Measurements from ENCODE around the gene PAK2. TPM values are rescaled to one million over a fixed set of nuclear protein-coding genes. Genes with fewer than 3 reads are reported as not detected.
"Not testable (repeated sequence)": the region's sequence is repeated elsewhere in the genome, so short reads cannot be mapped to it uniquely, and the experiment has no call there.

Gene PAK2
- total RNA-seq, 1 experiment from 2014 or later, result 53.9 TPM

GRCh38 chr3:196842567-196843434 lies 103.1 kb downstream of the PAK2 start:
- peak; percentile 37 for DNase-seq (ENCODE audit: low read depth)

GRCh38 chr3:196843435-196844110 lies 103.9 kb downstream of the PAK2 start:
- no peak for DNase-seq (ENCODE audit: low read depth)

GRCh38 chr3:196844235-196845219 lies 104.9 kb downstream of the PAK2 start:
- DNase-seq (ENCODE audit: low read depth), result not testable (repeated sequence)

- not testable (repeated sequence) for DNase-seq (ENCODE audit: low read depth)
These were observed 108.7 kb downstream of the PAK2 start for GRCh38 chr3:196848375-196848774.

GRCh38 chr3:196849180-196849741 lies 109.6 kb downstream of the PAK2 start:
- DNase-seq (ENCODE audit: low read depth), result no peak

- not testable (repeated sequence) for DNase-seq (ENCODE audit: low read depth)
These were observed 123.3 kb downstream of the PAK2 start for GRCh38 chr3:196863000-196863399.

- no peak for DNase-seq (ENCODE audit: low read depth)
These were observed 127.5 kb downstream of the PAK2 start for GRCh38 chr3:196867155-196867506.

- DNase-seq (ENCODE audit: low read depth), result peak; percentile 83
These were observed 128.0 kb downstream of the PAK2 start, which contains the start of gene SENP5 for GRCh38 chr3:196867507-196868296. Gene SENP5, plus strand, starts transcription at chr3:196867920. Its CDS starts 17,262 bp downstream, at chr3:196885182.

- peak; percentile 42 for DNase-seq (ENCODE audit: low read depth)
These were observed 128.6 kb downstream of the PAK2 start for GRCh38 chr3:196868297-196868661.

GRCh38 chr3:196872316-196872715 lies 132.7 kb downstream of the PAK2 start:
- no peak for DNase-seq (ENCODE audit: low read depth)

GRCh38 chr3:196874511-196875094 lies 134.9 kb downstream of the PAK2 start:
- DNase-seq (ENCODE audit: low read depth), result not testable (repeated sequence)

- no peak for DNase-seq (ENCODE audit: low read depth)
These were observed 135.6 kb downstream of the PAK2 start for GRCh38 chr3:196875258-196875657.

Small RNA genes lying within 50 kb of the gene (small RNA-seq; reads per million reads assigned to genes)
- gene RNU4-89P (not detected), gene RNU6-42P (0.09 reads per million), gene RNU6-646P (not detected)

Other genes starting within 250 kb of the PAK2 start
- 15.1 and 25.0 TPM in 2 replicates for gene RNF168, start 236.1 kb upstream of the PAK2 start, total RNA-seq (2014; rRNA removed; shearing (Covaris generic))
- 0.14 TPM in 1 of 2 replicates, not detected in the other for gene SMCO1, start 224.5 kb upstream of the PAK2 start, total RNA-seq (2014; rRNA removed; shearing (Covaris generic))
- gene WDR53, start 171.3 kb upstream of the PAK2 start, total RNA-seq (2014; rRNA removed; shearing (Covaris generic)), result 14.4 and 25.1 TPM in 2 replicates
- 33.3 and 34.2 TPM in 2 replicates for gene FBXO45, start 171.2 kb upstream of the PAK2 start, total RNA-seq (2014; rRNA removed; shearing (Covaris generic))
- gene NRROS, start 100.2 kb upstream of the PAK2 start, total RNA-seq (2014; rRNA removed; shearing (Covaris generic)), result 4.0 and 7.1 TPM in 2 replicates
- 2.1 and 2.7 TPM in 2 replicates for gene CEP19, start 27.6 kb upstream of the PAK2 start, total RNA-seq (2014; rRNA removed; shearing (Covaris generic))
- gene PIGX, start 27.5 kb upstream of the PAK2 start, total RNA-seq (2014; rRNA removed; shearing (Covaris generic)), result 33.6 and 37.0 TPM in 2 replicates
- 57.3 and 60.2 TPM in 2 replicates for gene SENP5, start 128.1 kb downstream of the PAK2 start, total RNA-seq (2014; rRNA removed; shearing (Covaris generic))
- gene NCBP2, start 202.7 kb downstream of the PAK2 start, total RNA-seq (2014; rRNA removed; shearing (Covaris generic)), result 118 and 133 TPM in 2 replicates
- 0.67 and 0.98 TPM in 2 replicates for gene PIGZ, start 229.0 kb downstream of the PAK2 start, total RNA-seq (2014; rRNA removed; shearing (Covaris generic))